ENCODE results near the gene DPP6.

Gene DPP6

GRCh38 chr7:154860621-154861375 is 808.6 kb downstream of the DPP6 start:
- H2BK5ac ChIP-seq (ENCODE audit: low read length) = no peak overlapping the region
- no peak overlapping the region for H3K27ac ChIP-seq (ENCODE audit: low read depth, low read length)
- no peaks in the 10 kb centered on the region for H3K27me3 ChIP-seq (ENCODE audit: insufficient read depth, low read length, poor library complexity)
- H4K8ac ChIP-seq (ENCODE audit: low read depth, low read length) = no peak overlapping the region
- H3K79me2 ChIP-seq (ENCODE audit: control insufficient read depth, insufficient read depth, low read length) = no peaks in the 10 kb centered on the region
- WGBS (ENCODE audit: extremely low coverage, insufficient coverage, low lambda C conversion rate) = no CpG with 5 or more reads among the region's 7 CpGs
- no peak overlapping the region for H3K4me3 ChIP-seq (ENCODE audit: low read length)
- no peaks in the 10 kb centered on the region for H3K79me1 ChIP-seq (ENCODE audit: low read length)
- H3K4me2 ChIP-seq (ENCODE audit: low read length) = no peak overlapping the region
- no peak overlapping the region for H2AK5ac ChIP-seq (ENCODE audit: low read length)
- no peak overlapping the region for H3K23ac ChIP-seq (ENCODE audit: low read length)
- no peak for DNase-seq
- H3K4ac ChIP-seq (ENCODE audit: low read depth, low read length) = no peak overlapping the region
- no peaks in the 10 kb centered on the region for H3K4me1 ChIP-seq (ENCODE audit: control insufficient read depth, low read depth, low read length)
- H3K56ac ChIP-seq (ENCODE audit: low read length) = no peak overlapping the region
- H3K18ac ChIP-seq (ENCODE audit: low read length) = no peak overlapping the region
- H3K9ac ChIP-seq (ENCODE audit: low read length) = no peak overlapping the region
- no peaks in the 10 kb centered on the region for H3K36me3 ChIP-seq (ENCODE audit: control insufficient read depth, insufficient read depth, low read length)
- H2BK120ac ChIP-seq (ENCODE audit: low read depth, low read length) = no peak overlapping the region
- no peak overlapping the region for H4K5ac ChIP-seq (ENCODE audit: low read length)
- no peak overlapping the region for H2BK15ac ChIP-seq (replicated peaks; ENCODE audit: low read depth)

GRCh38 chr7:154861589-154861988 is 809.4 kb downstream of the DPP6 start:
- Histone ChIP-seq H3K4me1 (ENCODE audit: control insufficient read depth, low read depth, low read length) (no peaks in the 10 kb centered on the region), H3K4me3 (ENCODE audit: low read length) (no peak overlapping the region), H2BK15ac (replicated peaks; ENCODE audit: low read depth) (no peak overlapping the region), H3K4me2 (ENCODE audit: low read length) (no peak overlapping the region), H2BK5ac (ENCODE audit: low read length) (no peak overlapping the region), H2AK5ac (ENCODE audit: low read length) (no peak overlapping the region), H3K27me3 (ENCODE audit: insufficient read depth, low read length, poor library complexity) (no peaks in the 10 kb centered on the region), H3K27ac (ENCODE audit: low read depth, low read length) (no peak overlapping the region), H3K4ac (ENCODE audit: low read depth, low read length) (no peak overlapping the region), H2BK120ac (ENCODE audit: low read depth, low read length) (no peak overlapping the region), H3K56ac (ENCODE audit: low read length) (no peak overlapping the region), H3K18ac (ENCODE audit: low read length) (no peak overlapping the region), H3K36me3 (ENCODE audit: control insufficient read depth, insufficient read depth, low read length) (no peaks in the 10 kb centered on the region), H3K79me2 (ENCODE audit: control insufficient read depth, insufficient read depth, low read length) (no peaks in the 10 kb centered on the region), H3K79me1 (ENCODE audit: low read length) (no peaks in the 10 kb centered on the region), H4K8ac (ENCODE audit: low read depth, low read length) (no peak overlapping the region), H4K5ac (ENCODE audit: low read length) (no peak overlapping the region), H3K9ac (ENCODE audit: low read length) (no peak overlapping the region), H3K23ac (ENCODE audit: low read length) (no peak overlapping the region)
- WGBS (ENCODE audit: extremely low coverage, insufficient coverage, low lambda C conversion rate) = no CpG with 5 or more reads among the region's 5 CpGs
- no peak for DNase-seq

DNA sequence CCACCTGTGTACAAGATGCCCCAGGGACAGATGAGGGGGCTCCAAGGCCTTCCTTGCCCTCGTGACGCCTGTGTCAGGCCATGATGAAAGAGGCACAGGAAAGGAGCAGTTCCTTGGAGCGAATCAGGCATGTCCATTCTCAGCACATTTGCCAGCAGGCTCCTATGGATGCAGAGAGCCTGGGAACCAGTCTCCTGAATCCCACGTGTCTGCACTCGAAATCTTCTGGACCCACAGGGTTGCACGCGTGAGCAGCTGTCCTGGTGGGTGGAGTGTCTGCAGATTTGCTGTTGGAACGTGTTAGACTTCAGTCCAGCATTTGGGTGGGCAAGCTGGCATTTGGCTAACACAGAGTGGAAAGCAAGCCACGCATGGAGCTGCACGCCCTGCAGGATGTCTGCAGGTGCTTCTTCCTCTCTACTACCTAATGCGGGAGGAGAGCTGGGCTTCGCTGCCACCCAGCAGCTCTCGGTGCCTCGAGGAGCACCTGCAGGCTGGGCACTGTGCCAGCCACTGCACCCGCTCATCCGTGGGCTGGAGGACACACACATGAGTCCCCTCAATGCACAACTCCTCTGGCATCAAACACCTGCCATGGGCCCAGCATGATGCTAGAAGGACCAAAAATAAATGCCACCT is 810.1 kb downstream of the DPP6 start:
- H3K9ac ChIP-seq (ENCODE audit: low read length) = no peak overlapping the region
- no peak overlapping the region for H2BK5ac ChIP-seq (ENCODE audit: low read length)
- H3K27me3 ChIP-seq (ENCODE audit: insufficient read depth, low read length, poor library complexity) = no peaks in the 10 kb centered on the region
- H2BK120ac ChIP-seq (ENCODE audit: low read depth, low read length) = no peak overlapping the region
- H3K4me3 ChIP-seq (ENCODE audit: low read length) = no peak overlapping the region
- no peak overlapping the region for H3K4me2 ChIP-seq (ENCODE audit: low read length)
- no peaks in the 10 kb centered on the region for H3K36me3 ChIP-seq (ENCODE audit: control insufficient read depth, insufficient read depth, low read length)
- H3K27ac ChIP-seq (ENCODE audit: low read depth, low read length) = no peak overlapping the region
- H3K18ac ChIP-seq (ENCODE audit: low read length) = no peak overlapping the region
- no peak overlapping the region for H3K56ac ChIP-seq (ENCODE audit: low read length)
- no peak overlapping the region for H4K5ac ChIP-seq (ENCODE audit: low read length)
- H3K79me2 ChIP-seq (ENCODE audit: control insufficient read depth, insufficient read depth, low read length) = no peaks in the 10 kb centered on the region
- H3K4me1 ChIP-seq (ENCODE audit: control insufficient read depth, low read depth, low read length) = no peaks in the 10 kb centered on the region
- no peak overlapping the region for H3K23ac ChIP-seq (ENCODE audit: low read length)
- DNase-seq = no peak
- H3K79me1 ChIP-seq (ENCODE audit: low read length) = no peaks in the 10 kb centered on the region
- WGBS (ENCODE audit: extremely low coverage, insufficient coverage, low lambda C conversion rate) = no CpG with 5 or more reads among the region's 16 CpGs
- no peak overlapping the region for H3K4ac ChIP-seq (ENCODE audit: low read depth, low read length)
- H4K8ac ChIP-seq (ENCODE audit: low read depth, low read length) = no peak overlapping the region
- no peak overlapping the region for H2AK5ac ChIP-seq (ENCODE audit: low read length)
- no peak overlapping the region for H2BK15ac ChIP-seq (replicated peaks; ENCODE audit: low read depth)

DNA sequence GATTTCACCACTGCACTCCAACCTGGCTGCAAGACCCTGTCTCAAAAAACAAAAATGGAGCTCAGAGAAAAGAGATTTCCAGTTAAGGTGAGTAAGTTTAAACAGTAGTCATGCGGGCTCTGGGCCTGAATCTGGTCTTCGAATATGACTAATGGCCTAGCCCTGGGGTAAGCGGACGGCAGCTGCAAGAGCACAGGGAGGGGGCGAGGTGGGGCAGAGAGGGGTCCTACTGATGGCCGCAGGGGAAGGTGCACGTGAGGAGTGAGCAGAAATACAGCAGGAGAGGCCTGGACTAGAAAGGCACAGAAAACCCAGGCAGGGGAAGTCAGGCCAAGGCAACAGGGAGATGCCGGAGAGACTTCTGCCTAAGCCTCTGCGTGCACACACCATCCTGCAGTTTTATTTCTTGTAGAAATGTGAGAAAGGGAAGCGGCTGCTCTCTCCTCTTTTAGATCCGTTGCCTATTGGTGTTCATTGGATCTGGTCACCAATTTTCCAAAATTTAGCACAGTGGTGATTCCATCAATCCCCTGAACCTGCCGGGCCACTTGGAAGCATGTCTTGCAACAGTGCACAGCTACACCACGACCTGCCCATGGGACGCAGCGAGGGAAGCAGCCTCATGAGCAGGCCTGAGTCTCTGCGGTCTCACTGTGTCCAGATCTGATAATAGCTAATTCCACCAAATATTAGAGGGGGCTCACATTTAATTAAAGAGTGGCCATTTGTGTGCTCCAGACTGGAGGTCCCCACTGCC is 811.7 kb downstream of the DPP6 start:
- Histone ChIP-seq H2AK5ac (ENCODE audit: low read length) (no peak overlapping the region), H3K9ac (ENCODE audit: low read length) (no peak overlapping the region), H2BK15ac (replicated peaks; ENCODE audit: low read depth) (no peak overlapping the region), H3K4ac (ENCODE audit: low read depth, low read length) (no peak overlapping the region), H3K27me3 (ENCODE audit: insufficient read depth, low read length, poor library complexity) (no peaks in the 10 kb centered on the region), H2BK5ac (ENCODE audit: low read length) (no peak overlapping the region), H3K79me1 (ENCODE audit: low read length) (no peaks in the 10 kb centered on the region), H3K56ac (ENCODE audit: low read length) (no peak overlapping the region), H3K4me3 (ENCODE audit: low read length) (no peak overlapping the region), H4K5ac (ENCODE audit: low read length) (no peak overlapping the region), H3K23ac (ENCODE audit: low read length) (no peak overlapping the region), H3K36me3 (ENCODE audit: control insufficient read depth, insufficient read depth, low read length) (no peaks in the 10 kb centered on the region), H2BK120ac (ENCODE audit: low read depth, low read length) (no peak overlapping the region), H3K4me1 (ENCODE audit: control insufficient read depth, low read depth, low read length) (peaks cover 3% of the 10 kb centered on the region), H3K79me2 (ENCODE audit: control insufficient read depth, insufficient read depth, low read length) (no peaks in the 10 kb centered on the region), H3K18ac (ENCODE audit: low read length) (no peak overlapping the region), H4K8ac (ENCODE audit: low read depth, low read length) (no peak overlapping the region), H3K4me2 (ENCODE audit: low read length) (no peak overlapping the region), H3K27ac (ENCODE audit: low read depth, low read length) (no peak overlapping the region)
- WGBS (ENCODE audit: extremely low coverage, insufficient coverage, low lambda C conversion rate) = no CpG with 5 or more reads among the region's 16 CpGs
- DNase-seq = no peak

- Histone ChIP-seq H3K79me2 (ENCODE audit: control insufficient read depth, insufficient read depth, low read length) (no peaks in the 10 kb centered on the region), H2AK5ac (ENCODE audit: low read length) (no peak overlapping the region), H3K4ac (ENCODE audit: low read depth, low read length) (no peak overlapping the region), H3K23ac (ENCODE audit: low read length) (no peak overlapping the region), H3K4me2 (ENCODE audit: low read length) (no peak overlapping the region), H2BK120ac (ENCODE audit: low read depth, low read length) (no peak overlapping the region), H3K4me1 (ENCODE audit: control insufficient read depth, low read depth, low read length) (peaks cover 8% of the 10 kb centered on the region), H2BK15ac (replicated peaks; ENCODE audit: low read depth) (no peak overlapping the region), H3K18ac (ENCODE audit: low read length) (no peak overlapping the region), H3K79me1 (ENCODE audit: low read length) (no peaks in the 10 kb centered on the region), H3K4me3 (ENCODE audit: low read length) (no peak overlapping the region), H4K8ac (ENCODE audit: low read depth, low read length) (no peak overlapping the region), H3K9ac (ENCODE audit: low read length) (no peak overlapping the region), H3K27ac (ENCODE audit: low read depth, low read length) (no peak overlapping the region), H3K56ac (ENCODE audit: low read length) (no peak overlapping the region), H4K5ac (ENCODE audit: low read length) (no peak overlapping the region), H3K36me3 (ENCODE audit: control insufficient read depth, insufficient read depth, low read length) (no peaks in the 10 kb centered on the region), H3K27me3 (ENCODE audit: insufficient read depth, low read length, poor library complexity) (no peaks in the 10 kb centered on the region), H2BK5ac (ENCODE audit: low read length) (no peak overlapping the region)
- WGBS (ENCODE audit: extremely low coverage, insufficient coverage, low lambda C conversion rate) = no CpG with 5 or more reads among the region's 6 CpGs
- no peak for DNase-seq
Observed at GRCh38 chr7:154864523-154864891, 812.3 kb downstream of the DPP6 start.
